ENCODE results near the gene CDH4. TPM values are rescaled to one million over a fixed set of nuclear protein-coding genes. Genes with fewer than 3 reads are reported as not detected.

CDH4 gene
- total and polyA plus RNA-seq, 2 of the 8 experiments (the other 6 are each of a cell fraction or from before 2014, with no cell fraction given), result 4.3 to 7.9 TPM

DNA sequence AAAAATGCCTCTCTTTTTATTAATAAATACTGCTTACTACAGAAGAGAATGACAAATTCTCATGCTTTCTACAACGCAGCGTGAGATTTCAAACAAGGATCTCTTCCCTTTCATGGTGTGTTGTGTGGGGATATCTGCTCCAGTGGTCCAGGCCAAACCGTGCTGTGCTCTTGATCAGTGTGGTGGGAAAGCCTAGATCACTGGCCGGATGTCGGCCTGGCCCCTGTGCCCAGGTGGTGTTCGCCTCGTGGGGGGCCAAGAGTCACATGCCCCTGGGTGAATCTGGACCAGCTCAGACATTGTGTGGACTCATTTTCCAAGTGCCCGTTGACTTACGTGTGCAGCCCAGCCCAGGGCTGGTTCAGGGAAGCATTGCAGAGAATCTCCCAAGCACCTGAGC is 4.3 kb downstream of the CDH4 start:
- no peak overlapping the region for H2BK120ac ChIP-seq (replicated peaks; ENCODE audit: low read depth, low read length)
- no peak overlapping the region for H4K8ac ChIP-seq (ENCODE audit: extremely low read depth, insufficient read depth, low read length)
- 0 out of 2 replicates have a peak overlapping the region, but pooled peaks have one; percentile 46 for H2BK12ac ChIP-seq (ENCODE audit: low read depth, low read length)
- H3K4me2 ChIP-seq (ENCODE audit: insufficient read depth in 1 of 2, low read depth in 2 of 2, low read length in 2 of 2), result no peak overlapping the region
- peaks cover 0 to 5% (median 2%) of the 10 kb centered on the region in 4 experiments; a peak in 1 of 8 replicates for H3K36me3 ChIP-seq (ENCODE audit: control insufficient read depth in 2 of 4, insufficient read depth in 4 of 4, low read length in 3 of 4)
- no peak overlapping the region for H3K23ac ChIP-seq (ENCODE audit: insufficient read length)
- no peak overlapping the region for H3K14ac ChIP-seq (ENCODE audit: insufficient read length)
- peaks cover 0 to 13% (median 6%) of the 10 kb centered on the region in 4 experiments; a peak in 5 of 7 replicates for H3K4me1 ChIP-seq (replicated peaks in 1 of 4; ENCODE audit: control insufficient read depth in 3 of 4, insufficient read depth in 4 of 4, low read length in 3 of 4)
- H3K27ac ChIP-seq (ENCODE audit: low read depth, low read length), result no peak overlapping the region
- H3K79me1 ChIP-seq (ENCODE audit: low read depth, low read length), result no peaks in the 10 kb centered on the region
- no peak overlapping the region for H2AK5ac ChIP-seq (ENCODE audit: low read depth, low read length)
- no peak overlapping the region for H4K91ac ChIP-seq (replicated peaks; ENCODE audit: insufficient read length, low read length)
- ChIA-PET POLR2A (ENCODE audit: partially characterized antibody) (no interaction called here), CTCF (ENCODE audit: partially characterized antibody) (interaction anchor here (1.2 kb wide), 1 partner anchor 404 kb away, joined by 3 read pairs; no protein-coding TSS in a partner anchor)
- no peak overlapping the region for H3K4me3 ChIP-seq (ENCODE audit: extremely low read depth in 1 of 4, insufficient read depth in 2 of 4, low read depth in 3 of 4, low read length in 4 of 4)
- no peak overlapping the region for H3K9ac ChIP-seq (replicated peaks in 1 of 4; ENCODE audit: extremely low read depth in 1 of 4, low read depth in 3 of 4, low read length in 3 of 4)
- H4K20me1 ChIP-seq (replicated peaks in 1 of 2; ENCODE audit: control insufficient read depth in 1 of 2, insufficient read depth in 2 of 2, low read length in 2 of 2), result peaks cover 0 to 4% of the 10 kb centered on the region in 2 experiments
- H2BK20ac ChIP-seq (ENCODE audit: low read length), result no peak overlapping the region
- H3K23me2 ChIP-seq (ENCODE audit: low read depth, low read length), result peaks cover 16% of the 10 kb centered on the region; the same call in 1 of the 2 replicates
- TF ChIP-seq NANOG (IDR thresholded peaks at IDR 0.05; ENCODE audit: insufficient read depth, low read depth, low read length, poor library complexity, severe bottlenecking) (no peak), JUND (IDR thresholded peaks at IDR 0.05; ENCODE audit: low read length) (no peak), TBP (IDR thresholded peaks at IDR 0.05; ENCODE audit: low read depth, low read length) (no peak), BCL11A (IDR thresholded peaks at IDR 0.05; ENCODE audit: low read depth in 2 of 2, low read length in 2 of 2) (no peak), POLR2A (IDR thresholded peaks at IDR 0.05; ENCODE audit: control extremely low read depth in 1 of 2, low read depth in 2 of 2, low read length in 2 of 2) (no peak)
- TF ChIP-seq, protein P1, sequence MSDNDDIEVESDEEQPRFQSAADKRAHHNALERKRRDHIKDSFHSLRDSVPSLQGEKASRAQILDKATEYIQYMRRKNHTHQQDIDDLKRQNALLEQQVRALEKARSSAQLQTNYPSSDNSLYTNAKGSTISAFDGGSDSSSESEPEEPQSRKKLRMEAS (IDR thresholded peaks at IDR 0.05), result no peak
- WGBS, 2 experiments (ENCODE audit: extremely low coverage in 1 of 2, insufficient coverage in 1 of 2, insufficient read length in 1 of 2, insufficient replicate concordance in 2 of 2, low coverage in 1 of 2, low lambda C conversion rate in 2 of 2, missing lambda C conversion rate in 1 of 2), result 94% methylated on average over 9 of the region's 9 CpGs; no CpG with 5 or more reads in 1 of the 2 experiments
- H3K4ac ChIP-seq (replicated peaks; ENCODE audit: insufficient read length, low read depth, low read length), result no peak overlapping the region
- no peak for DNase-seq (ENCODE audit: low read depth in 1 of 2, low spot score in 2 of 2)
- no peaks in the 10 kb centered on the region for H3K9me3 ChIP-seq (ENCODE audit: insufficient read depth in 2 of 2, low read depth in 1 of 2, low read length in 1 of 2)
- H3K56ac ChIP-seq (replicated peaks; ENCODE audit: insufficient read length, low read depth, low read length), result no peak overlapping the region
- H3K18ac ChIP-seq (ENCODE audit: extremely low read depth, low read length), result no peak overlapping the region
- H2BK15ac ChIP-seq (ENCODE audit: low read length), result no peak overlapping the region; the same call in 1 of the 2 replicates
- peaks cover 7 to 41% (median 33%) of the 10 kb centered on the region in 4 experiments for H3K27me3 ChIP-seq (replicated peaks in 1 of 4; ENCODE audit: control insufficient read depth in 3 of 4, extremely low read depth in 1 of 4, insufficient read depth in 3 of 4, low read length in 3 of 4)
- H4K5ac ChIP-seq (ENCODE audit: insufficient read length, low read depth, low read length), result no peak overlapping the region
- H3K79me2 ChIP-seq (ENCODE audit: control insufficient read depth in 1 of 2, insufficient read depth in 2 of 2, low read length in 2 of 2), result no peaks in the 10 kb centered on the region
- H2BK5ac ChIP-seq (ENCODE audit: low read depth, low read length), result no peak overlapping the region
- no peak overlapping the region for H2AFZ ChIP-seq (ENCODE audit: low read length)
- FAIRE-seq, result no peak

All from H1 (cell line).